Measurements from ENCODE around the gene SUPT4H1.
A peak's percentile ranks its signal among the peaks of the same experiment; 100 is the strongest.

Gene SUPT4H1

DNA sequence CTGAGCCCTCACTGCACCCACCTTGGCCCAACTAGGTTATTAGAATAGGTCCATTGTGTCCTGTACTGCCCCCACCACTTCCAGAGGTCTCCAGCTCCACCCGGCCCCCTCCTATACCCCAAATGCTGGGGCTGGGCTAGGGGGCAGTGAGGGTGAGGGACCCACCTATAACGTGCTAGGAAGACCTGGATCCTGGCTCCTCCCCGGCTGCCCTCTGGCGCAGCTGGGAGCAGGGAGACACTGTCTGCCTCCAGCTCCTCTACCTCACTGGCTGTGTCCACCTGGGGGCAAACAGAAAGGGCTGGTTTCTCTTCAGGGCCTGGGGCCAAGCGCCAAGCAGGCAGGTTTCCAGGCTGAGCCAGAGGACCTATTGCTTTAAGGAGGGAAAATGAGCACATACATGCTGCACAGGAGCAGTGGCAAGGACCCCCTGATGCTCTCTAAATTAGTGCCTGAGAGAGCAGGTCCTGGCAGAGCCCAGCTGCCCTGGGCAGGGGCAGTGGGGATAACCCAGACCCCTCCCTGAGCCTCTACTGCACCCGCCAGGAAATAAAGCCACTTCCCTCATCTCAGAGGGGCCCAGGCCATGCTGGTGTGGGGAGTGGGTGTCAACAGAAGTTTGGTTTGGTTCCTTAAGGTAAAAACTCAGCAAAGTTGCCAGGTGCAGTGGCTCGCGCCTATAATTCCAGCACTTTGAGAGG is 35.6 kb downstream of the SUPT4H1 start:
- DNase-seq, result peak; percentile 37

DNA sequence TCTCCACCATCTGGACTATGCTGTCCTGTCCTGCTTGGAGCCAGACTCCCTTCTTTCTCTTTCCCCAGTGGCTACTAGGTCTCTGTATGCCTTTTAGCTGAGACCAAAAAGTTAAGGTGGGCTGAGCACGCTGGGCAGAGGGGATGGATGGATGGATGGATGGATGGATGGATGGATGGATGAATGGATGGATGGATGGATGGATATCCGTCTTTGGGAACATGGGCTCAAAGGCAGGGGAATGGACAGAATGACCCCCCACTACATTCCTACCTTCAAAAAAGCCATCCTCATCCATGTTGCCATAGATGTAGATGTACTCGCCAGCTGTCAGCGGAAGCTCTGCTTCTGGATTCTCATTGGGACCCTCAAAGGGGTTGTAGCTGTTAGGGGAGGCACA is 36.3 kb downstream of the SUPT4H1 start:
- DNase-seq, result peak; percentile 17

DNA sequence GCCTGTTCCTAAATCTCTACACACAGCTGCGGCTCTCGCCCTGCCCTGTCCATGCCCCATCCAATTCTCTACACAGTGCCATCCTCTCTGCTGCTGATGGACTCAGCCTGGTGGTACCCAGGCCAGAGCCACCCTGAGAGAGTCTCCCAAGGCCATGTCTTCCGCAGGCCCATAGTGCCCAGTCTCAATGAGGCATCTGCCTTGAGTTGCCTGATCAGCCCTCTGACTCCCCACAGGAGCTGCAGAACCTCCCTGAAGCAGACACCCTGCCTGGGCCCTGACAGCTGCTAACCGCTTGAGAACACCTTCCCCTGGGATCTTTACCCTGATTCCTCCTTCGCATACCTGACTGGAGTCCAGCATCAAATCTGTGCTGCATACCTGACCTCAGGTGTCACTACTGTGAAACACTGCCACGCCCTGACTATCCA is 36.7 kb downstream of the SUPT4H1 start:
- no peak for DNase-seq

DNA sequence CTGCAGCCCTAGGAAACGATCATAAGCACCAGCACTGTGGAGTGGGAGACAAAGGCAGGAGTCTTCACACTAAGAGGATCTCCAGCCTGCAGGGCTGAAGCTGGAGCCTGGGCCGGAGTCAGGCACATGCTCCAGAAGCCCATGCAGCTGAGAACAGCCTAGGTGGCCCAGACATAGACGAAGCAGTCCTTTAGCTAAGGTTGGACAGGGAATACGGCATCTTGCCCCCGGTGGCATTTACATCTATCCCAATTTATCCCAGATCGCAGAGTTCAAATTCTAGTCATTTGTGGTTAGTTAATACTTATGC is 37.3 kb downstream of the SUPT4H1 start:
- DNase-seq, result peak; percentile 19

DNA sequence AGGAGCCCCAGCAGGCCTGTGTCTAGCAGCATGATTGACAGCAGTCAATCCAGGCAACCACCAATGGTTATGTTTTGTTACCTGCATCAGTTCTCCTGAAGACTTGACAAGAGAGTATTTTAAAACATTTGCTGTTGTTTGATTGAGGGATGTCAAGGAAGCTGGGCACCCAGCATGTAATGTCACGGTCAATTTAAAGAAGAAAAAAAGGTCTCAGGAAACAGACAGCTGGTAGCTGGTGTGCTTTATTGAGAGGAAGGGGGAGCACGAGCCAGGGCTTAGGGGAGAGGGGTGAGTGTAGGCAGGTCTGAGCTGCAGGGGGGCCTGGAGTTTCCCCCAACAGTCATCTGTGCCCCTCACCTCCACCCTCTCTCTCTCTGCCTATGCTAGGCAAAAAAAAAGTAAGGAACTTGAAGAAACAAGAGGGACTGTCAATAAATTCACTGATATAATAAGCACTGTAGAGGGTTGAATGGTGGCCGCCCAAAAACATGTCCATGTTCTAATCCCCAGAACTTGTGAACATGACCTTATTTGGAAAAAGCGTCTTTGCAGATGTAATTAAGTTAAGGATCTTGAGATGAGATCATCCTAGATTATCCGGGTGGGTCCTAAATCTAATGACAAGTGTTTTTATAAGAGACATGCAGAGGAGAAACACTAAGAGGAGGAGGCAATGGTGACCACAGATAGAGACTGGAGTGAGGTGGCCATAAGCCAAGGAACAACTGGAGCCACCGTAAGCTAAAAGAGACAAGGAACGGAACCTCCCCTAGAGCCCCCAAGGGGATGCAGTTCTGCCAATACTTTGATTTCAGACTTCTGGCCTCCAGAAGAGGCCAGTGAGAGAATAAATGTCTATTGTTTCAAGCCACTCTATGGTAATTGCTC is 37.9 kb downstream of the SUPT4H1 start:
- peak; percentile 13 for DNase-seq

DNA sequence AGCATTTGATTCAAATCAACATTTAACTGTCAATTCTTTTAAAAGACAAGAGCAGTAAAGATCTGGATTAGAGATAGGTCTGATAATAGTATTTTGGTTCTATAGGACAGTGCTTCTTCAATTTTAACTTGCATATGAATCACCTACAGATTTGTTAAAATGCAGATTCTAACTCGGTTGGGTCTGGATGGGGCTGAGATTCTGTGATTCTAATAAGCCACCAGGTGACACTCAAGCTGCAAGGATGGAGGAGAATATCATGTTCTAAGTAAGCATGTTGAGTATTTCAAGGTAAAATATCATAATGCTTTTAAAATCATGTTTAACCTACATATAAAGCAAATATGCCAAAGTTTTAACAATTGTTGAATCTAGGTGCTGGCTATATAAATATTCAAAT is 39.2 kb downstream of the SUPT4H1 start:
- no peak for DNase-seq

DNA sequence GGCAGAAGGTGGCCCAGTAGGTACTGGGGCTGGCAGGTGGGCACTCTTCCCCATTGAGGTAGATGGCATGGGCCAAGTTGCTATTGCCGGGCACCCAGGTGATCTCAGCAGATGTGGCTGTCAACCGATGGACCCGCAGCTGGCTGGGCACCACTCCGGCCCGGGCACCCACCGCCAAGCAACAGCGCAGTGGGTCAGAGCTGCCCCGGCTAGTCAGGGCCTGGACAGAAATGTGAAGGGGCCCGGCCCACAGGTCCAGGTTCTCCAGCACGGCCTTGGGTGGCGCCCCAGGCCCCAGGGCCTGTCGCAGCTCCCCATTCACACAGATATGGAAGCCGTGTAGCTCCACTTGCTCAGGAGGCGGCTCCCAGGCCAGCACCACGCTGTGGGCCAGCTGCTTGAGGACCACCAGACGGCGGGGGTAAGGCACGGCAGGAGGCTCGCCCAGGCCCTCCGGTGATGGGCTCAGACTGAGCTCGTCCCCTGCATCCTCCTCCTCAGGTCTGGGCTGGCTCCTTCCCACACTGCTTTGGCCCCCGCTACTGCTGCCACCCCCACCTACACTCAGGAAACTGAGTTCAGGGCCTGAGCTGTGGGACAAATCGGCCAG is 39.9 kb downstream of the SUPT4H1 start:
- peak; percentile 37 for DNase-seq

DNA sequence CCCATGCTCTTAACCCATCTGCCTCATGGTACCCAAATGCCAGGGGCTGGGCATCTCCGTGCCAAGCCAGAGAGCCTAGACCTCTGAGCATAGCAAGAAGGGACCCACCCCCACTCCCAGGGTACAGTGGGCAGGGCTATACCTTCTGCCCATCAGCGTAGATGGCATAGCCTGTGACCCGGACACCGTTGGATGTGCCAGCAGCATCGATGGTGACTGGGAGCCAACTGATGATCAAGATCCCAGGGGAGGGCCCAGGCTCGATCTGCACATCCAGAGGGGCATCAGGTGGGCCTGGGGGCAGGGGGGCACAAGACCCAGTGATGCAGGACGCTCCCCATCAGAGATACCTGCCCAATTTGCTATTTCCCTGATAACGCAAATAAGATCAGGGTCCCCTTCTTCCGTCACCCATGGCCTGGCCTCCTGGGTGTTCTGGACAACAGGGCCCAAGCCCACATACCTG is 40.5 kb downstream of the SUPT4H1 start:
- peak; percentile 37 for DNase-seq

DNA sequence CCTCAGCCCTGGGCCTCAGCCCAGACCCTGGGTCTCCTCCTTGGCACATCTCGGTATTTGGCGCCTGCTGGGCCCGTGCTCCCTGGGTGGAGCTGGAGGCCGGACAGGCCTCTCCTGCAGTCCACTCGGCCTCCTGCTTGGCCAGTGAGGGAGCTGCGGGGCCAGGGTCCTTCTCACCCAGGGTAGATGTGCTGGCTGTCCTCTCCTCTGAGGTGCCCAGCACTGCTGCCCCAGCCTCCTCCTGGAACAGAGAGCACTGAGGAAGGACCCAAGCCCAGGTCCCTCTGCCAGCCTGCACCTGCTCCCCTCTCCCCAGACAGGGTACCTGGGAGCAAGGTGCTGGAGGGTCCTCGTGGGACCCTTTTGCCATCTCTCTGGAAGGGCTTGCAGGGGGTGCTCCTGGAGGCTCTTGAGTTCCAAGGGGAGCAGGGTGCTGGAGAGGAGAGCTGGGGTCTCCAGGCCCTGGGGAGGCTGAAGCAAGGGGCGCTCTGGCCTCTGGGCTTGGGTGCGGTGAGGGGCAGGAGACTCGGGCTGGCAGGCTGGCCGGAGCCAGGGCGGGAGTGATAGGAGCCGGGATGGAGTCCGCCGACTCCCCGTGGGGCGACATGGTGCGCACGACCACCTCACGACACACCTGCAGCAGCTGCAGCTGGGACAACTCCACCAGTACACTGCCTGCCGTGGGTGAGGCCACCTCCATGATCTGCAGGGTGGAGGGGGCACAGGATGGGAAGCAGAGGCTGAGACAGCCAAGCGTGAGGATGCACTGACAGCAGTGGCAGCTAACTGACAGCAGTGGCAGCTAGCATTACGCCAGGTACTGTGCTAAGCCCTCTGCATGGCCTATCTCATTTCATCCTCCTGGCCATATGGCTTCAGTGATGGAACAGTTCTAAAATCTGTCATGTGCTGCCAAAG is 41.2 kb downstream of the SUPT4H1 start:
- peak; percentile 15 for DNase-seq

DNA sequence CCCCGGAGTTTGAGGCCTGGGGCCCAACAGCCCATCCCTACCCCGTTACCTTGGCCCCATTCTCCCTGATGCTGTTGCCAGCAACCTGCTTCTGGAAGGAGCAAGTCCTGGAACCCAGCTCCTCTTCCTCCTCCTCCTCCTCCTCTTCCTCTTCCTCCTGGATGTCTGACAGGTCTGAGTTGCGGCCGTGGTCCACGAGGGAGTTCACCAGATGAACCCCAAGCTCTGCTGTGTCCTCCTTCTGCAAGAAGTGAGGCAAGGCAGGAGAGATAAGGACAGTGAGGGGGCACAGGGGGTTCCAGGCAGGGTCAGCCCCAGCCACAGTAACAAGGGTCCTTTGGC is 42.1 kb downstream of the SUPT4H1 start:
- no peak for DNase-seq

DNA sequence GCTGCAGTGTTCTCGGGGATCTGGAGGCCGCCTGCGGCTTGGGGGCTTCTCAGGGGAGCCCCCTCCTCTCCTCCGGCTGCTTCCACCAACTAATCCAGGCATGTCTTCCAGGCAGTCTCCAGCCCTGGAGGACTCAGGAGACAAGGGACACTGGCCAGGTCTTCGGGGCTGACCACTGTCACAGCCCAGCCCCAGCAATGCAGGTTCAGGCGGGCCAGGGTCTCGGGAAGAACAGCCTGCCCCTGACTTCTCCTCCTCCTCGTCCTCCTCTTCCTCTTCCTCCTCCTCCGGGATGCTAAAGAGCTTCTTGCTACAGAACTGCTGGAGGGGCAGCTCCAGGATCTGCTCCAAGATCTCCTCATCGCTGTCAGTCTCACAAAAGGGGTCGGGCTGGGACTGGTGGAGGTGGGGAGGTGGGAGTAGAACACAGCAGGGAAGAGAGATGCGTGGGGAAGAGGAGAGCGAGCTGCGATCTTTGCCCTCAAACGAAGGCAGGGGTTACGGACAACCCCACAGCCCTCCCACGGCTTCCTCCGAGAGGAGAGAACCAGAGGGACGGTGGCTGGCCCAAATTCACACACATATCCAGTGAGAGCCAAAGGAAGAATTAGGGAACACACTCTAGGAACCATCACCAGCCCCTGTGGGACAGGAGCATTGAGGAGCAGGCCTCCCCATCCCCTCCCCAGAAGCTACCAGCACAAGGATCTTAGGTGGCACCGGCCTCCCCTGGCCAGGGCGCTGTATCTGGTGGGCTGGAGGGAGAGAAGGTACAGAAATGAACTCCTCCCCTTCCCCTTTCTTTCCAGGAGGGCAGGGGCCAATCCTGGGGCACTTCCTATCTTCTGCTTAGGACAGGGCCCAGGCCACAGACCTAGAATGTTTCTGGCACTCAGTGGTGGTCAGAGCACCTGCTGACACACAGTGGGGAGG is 42.8 kb downstream of the SUPT4H1 start:
- DNase-seq, result peak; percentile 24

DNA sequence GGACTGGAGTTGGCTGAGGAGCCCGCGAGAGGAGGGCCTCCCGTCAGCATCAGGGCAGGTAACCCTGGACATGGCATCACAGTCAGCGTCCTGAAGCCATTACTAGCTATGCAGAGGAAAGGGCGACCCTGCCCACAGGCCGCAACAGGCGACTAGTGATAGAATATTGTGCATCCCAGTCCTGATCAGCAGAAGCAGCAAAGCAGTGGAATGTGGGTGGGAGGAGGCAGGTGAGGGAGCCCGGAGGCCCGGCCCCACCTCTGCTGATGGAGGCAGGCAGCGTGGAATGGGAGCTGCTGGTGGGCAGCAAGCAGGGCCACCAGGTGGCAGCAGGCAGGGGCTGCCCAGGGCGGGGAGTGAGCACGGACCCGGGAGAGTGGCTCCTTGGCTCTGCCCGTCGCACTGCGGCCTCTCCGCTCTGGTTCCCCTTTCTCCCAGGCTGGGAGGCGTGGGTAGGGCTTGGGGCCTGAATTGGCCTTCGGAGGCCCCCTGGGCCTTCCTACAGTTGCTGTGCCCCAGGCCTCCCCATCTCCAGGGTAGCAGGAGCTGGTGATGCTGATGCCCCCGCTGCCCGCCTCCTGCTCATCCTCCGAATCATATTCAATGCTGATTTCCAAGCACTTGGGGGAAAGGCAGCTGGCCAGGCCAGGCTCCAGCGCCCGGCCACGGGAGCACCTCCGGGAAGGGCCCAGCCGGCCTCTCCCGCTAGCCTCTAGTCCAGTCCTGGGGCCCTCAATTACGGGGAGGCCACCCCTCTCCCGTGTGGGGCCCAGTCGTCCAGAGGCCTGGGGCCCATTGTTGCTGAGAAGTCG is 43.6 kb downstream of the SUPT4H1 start:
- peak; percentile 36 for DNase-seq

DNA sequence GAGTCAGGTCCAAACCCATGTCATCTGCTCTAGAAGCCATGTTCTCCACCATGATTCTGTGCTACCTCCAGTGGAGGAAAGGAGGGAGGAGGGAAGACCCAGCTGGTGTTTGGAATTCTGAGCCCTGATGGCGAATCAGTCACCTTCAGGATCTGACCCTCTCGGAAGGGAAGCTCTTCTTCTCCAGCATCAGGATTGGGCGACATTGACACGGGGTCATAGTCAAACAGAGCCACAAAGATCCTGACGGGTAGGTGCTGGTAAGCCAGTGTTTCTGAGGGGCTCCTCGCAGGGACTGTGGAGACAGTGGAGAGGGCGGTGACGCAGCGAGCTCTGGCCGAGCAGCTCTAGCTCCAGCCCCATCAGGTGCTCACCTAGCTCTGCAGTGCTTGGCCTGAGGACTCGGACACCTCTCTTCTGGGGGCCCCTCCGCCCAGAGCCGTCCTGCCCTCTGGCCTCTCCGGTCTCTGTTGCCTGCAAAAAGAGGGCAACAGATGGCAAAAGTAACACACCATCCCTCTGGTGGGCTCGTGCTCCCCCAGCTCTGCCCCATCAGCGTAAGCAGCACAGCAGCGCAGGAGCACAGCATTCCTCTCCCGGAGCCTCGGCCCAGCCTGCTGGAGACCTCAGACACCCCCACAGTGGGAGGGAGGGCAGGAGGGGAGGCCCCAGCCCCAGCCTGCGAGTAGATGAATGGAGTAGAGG is 44.4 kb downstream of the SUPT4H1 start:
- DNase-seq, result peak; percentile 40

DNA sequence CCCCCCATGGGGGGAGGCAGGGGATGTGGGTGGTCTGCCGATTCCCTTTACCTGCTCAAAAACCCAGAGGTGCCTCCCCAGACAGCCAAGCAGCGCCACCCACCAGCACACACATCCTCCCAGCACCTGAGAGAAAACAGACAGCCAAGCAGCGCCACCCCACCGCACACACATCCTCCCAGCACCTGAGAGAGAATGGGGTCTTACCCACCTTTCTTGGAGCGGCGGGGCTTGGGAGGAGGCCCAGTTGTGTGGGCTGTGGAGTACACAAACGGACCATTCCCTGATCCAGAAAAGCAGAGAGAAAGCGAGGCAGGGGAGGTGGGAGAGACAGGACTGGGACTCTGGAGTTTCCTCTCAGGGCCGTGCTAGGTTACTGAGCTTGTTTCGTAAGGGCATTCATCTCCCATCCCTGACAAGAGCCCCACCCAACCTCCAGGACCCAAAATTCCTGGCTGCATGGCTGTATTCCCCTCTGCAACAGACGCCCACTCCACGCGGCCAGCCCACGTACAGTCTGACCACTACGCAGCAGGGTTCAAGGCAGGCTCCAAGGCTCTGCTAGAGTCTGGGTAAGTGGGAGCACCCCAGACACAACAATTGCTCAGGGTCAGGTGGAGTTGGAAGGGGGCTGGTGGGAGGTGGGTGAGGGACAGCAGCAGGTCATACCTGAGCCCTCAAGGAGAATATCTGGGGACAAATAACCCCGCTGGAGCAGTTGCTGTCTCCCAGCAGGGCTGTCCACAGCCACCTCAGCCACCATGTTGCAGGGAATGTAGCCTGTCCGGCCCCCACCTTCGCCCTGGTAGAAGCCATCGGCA is 45.7 kb downstream of the SUPT4H1 start:
- no peak for DNase-seq

DNA sequence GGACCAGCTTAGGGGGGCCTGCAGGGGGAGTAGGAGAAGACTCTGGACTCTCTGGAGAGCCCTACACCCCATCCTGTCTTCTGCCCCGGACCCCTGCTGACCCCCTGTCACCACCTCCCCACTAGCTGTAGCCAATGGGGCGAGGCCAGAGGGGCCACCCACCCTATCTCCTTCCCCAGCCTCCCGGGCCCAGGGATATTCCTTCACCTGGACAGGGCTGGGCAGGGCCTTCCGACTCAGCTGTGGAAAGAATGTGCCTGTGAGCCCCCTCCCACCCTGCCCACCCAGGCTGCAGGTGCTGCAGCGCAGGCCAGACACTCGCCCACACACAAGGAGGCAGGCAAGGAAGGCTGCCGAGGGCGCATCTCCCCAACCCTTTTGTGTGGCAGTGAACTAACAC is 46.4 kb downstream of the SUPT4H1 start:
- no peak for DNase-seq

DNA sequence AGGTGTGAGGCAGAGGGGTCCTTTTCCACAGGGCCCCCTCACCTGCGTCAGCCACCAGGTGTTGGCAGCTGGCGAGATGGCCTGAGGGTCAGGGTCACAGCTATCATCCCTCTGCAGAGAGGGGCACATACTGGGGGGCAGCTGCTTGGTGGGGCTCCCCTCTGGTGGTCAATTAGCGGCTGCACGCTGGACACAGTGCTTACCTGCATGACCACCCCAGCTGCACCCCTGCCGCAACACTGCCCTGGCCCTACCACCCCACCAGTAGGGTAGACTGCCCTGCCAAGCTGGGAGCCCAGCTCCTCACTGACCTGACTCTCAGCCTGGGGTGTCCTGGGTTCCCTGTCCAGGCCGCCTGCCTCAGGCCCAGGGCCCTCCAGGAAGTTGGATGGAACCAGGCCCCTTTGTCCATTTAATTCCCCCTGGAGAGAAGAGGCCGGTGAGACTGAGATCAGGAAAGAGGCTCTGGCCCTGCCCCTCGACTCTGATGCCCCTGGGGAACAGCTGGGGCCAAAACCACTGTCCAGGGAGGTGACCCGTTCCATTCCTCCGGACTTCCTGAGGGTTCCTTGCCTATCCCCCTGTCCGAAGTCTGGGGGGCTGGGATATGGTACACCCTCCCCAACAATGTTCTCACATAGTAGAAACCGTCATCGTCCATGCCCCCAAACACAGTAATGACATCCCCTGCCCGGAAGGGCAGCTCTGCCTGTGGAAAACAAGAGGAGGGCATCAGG is 47.1 kb downstream of the SUPT4H1 start:
- DNase-seq, result no peak

DNA sequence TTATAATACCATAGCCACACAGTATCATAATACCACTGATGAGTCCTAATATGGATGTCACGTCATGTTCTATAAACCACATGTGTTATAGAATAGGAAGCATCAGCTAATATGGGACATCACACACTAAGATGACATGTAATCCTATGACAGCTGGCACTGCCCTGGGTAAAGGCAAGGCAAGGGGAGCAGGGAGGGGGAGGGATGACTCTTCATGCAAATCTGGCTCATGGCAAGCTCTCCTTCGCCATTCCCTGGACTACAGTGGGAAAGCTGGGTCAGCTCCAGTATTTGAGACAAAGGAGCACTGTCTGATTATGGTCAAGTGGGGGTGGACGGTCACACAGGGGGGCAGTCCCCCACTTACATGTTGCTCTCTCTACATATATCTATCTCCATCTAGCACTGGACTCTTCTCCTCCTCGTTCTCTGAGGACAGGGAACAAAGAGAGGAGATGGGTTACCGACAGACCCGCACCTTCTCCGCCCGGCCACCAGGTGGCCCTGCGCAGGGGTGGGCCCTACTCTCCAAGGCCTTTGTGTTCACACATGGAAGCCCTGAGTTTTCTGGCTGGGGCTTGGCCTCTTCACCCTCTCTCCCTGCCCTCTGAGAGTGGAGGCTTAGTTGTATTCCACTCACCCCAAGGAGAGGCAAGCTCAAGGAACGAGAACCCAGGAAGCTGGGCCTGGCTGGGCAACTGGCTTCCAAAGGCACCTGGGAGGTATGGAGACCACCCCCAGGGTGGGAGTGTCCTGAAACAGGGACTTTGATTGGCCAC is 47.8 kb downstream of the SUPT4H1 start:
- DNase-seq, result no peak
